K562 (cell line): Measurements from ENCODE around the gene TIMP3. TPM values are rescaled to one million over a fixed set of nuclear protein-coding genes. Genes with fewer than 3 reads are reported as not detected.

Source experiments
- ATAC-seq: fragments of 200-7000 bp; cut with Tn5 transposase; 3 replicates; pipeline ENCODE4 v1.9.1; 2020; ENCODE audit warnings: moderate library complexity
- BruUV-seq: library from RNA; stranded (reverse); fragments of 400-500 nt; replicated peaks from 2 replicates; lab custom pipeline; 2021; lab: Mats Ljungman, UMichigan
- CTCF ChIA-PET: fragments of 300-600 bp; formaldehyde crosslinking; extraction: SDS; loops from one replicate; lab custom pipeline; 2021; ENCODE audit warnings: low intra/inter-chr PET ratio; lab: Yijun Ruan, JAX
- POLR2A ChIA-PET: fragments of 300-600, 350-650 bp; sonication (Branson Sonifier 250); formaldehyde crosslinking; extraction: SDS; loops from one replicate; lab custom pipeline; 2021; ENCODE audit warnings: antibody characterized with exemption, inconsistent platforms; lab: Yijun Ruan, JAX
- DNase-seq, 4 experiments: peaks; one replicate each; pipeline versions ENCODE4 v3.0.0 to v3.0.0-alpha.2; 2011 to 2018; ENCODE audit warnings: low spot score in 3 of 4, mixed read lengths in 3 of 4; ENCODE audit errors: extremely low read depth in 1 of 4
- FAIRE-seq: peaks from 2 replicates; lab custom pipeline; 2011; peaks lifted over from hg19 to GRCh38; lab: Jason Lieb, UNC
- H2AFZ ChIP-seq: 2 replicates; pipeline ENCODE4 v1.6.0; 2011; ENCODE audit warnings: low read depth, low read length, control low read depth, inconsistent platforms
- H3K27ac ChIP-seq: fragments of 200-600 bp; 3 replicates; pipeline ENCODE4 v1.8.0; 2011; ENCODE audit warnings: low read depth, mild to moderate bottlenecking, control low read depth, inconsistent platforms, low read length, moderate library complexity, mixed read lengths; ENCODE audit errors: extremely low read depth
- H3K27me3 ChIP-seq, 2 experiments: fragments of 300-600 bp in 1 of 2; 2 replicates in 1 of 2; 3 replicates in 1 of 2; pipeline versions ENCODE4 v1.6.0 to v1.8.0; 2011; ENCODE audit warnings: inconsistent platforms in 2 of 2, low read length in 2 of 2, mild to moderate bottlenecking in 1 of 2, mixed read lengths in 1 of 2, moderate library complexity in 1 of 2; ENCODE audit not compliant: control insufficient read depth in 2 of 2, insufficient read depth in 2 of 2
- H3K36me3 ChIP-seq: fragments of 300-600 bp; 3 replicates; pipeline ENCODE4 v1.8.0; 2011; ENCODE audit warnings: mild to moderate bottlenecking, low read length, inconsistent platforms; ENCODE audit not compliant: control insufficient read depth, insufficient read depth
- H3K4me1 ChIP-seq, 2 experiments: fragments of 200-600 bp in 1 of 2; replicated peaks in 1 of 2; 2 replicates in 1 of 2; 3 replicates in 1 of 2; pipeline versions ENCODE4 v1.5.1 to v1.8.0; 2011; ENCODE audit warnings: inconsistent platforms in 2 of 2, low read length in 2 of 2, mild to moderate bottlenecking in 1 of 2, mixed read lengths in 1 of 2, moderate library complexity in 1 of 2; ENCODE audit not compliant: control insufficient read depth in 2 of 2, insufficient read depth in 2 of 2
- H3K4me2 ChIP-seq: 2 replicates; pipeline ENCODE4 v1.6.1; 2011; ENCODE audit warnings: low read length, control low read depth, inconsistent platforms, mixed read lengths; ENCODE audit not compliant: insufficient read depth
- H3K4me3 ChIP-seq: fragments of 200-600 bp; sonication (generic), shearing (Covaris generic); 2 replicates; pipeline ENCODE4 v1.5.1; 2016; ENCODE audit warnings: control low read depth, inconsistent platforms
- H3K79me2 ChIP-seq: fragments of 200-600 bp; 3 replicates; pipeline ENCODE4 v1.8.0; 2011; ENCODE audit warnings: low read length, inconsistent platforms; ENCODE audit not compliant: control insufficient read depth, insufficient read depth
- H3K9ac ChIP-seq, 2 experiments: 2 replicates each; pipeline versions ENCODE4 v1.6.0 to v1.6.1; 2011; ENCODE audit warnings: low read depth in 2 of 2, low read length in 2 of 2, control low read depth in 1 of 2, inconsistent platforms in 1 of 2, mild to moderate bottlenecking in 1 of 2, mixed read lengths in 1 of 2; ENCODE audit not compliant: insufficient read depth in 1 of 2
- H3K9me1 ChIP-seq: one replicate; pipeline ENCODE4 v1.6.0; 2011; ENCODE audit warnings: inconsistent platforms, mild to moderate bottlenecking, low read length, moderate library complexity; ENCODE audit not compliant: control insufficient read depth, insufficient read depth
- H3K9me3 ChIP-seq: replicated peaks from 2 replicates; pipeline ENCODE4 v1.5.1; 2011; ENCODE audit warnings: low read depth, low read length, inconsistent platforms; ENCODE audit not compliant: control insufficient read depth, insufficient read depth
- H4K20me1 ChIP-seq: replicated peaks from 2 replicates; pipeline ENCODE4 v1.6.1; 2011; ENCODE audit warnings: low read length, inconsistent platforms, mixed read lengths; ENCODE audit not compliant: control insufficient read depth, insufficient read depth
- CBX3 ChIP-seq, 2 experiments: IDR thresholded peaks; 1 replicate in 1 of 2; 2 replicates in 1 of 2; pipeline ENCODE4 v1.6.1; 2012; ENCODE audit warnings: inconsistent platforms in 2 of 2, low read length in 2 of 2, borderline replicate concordance in 1 of 2, control low read depth in 1 of 2
- DNMT1 ChIP-seq: fragments of 450-650 bp; IDR thresholded peaks from 2 replicates; pipeline ENCODE4 v1.6.1; 2016; ENCODE audit warnings: antibody characterized with exemption, mild to moderate bottlenecking
- MCM3 ChIP-seq: fragments of 450-650 bp; IDR thresholded peaks from 2 replicates; pipeline ENCODE4 v1.6.1; 2016
- MEIS2 ChIP-seq: fragments of 450-650 bp; IDR thresholded peaks from 2 replicates; pipeline ENCODE4 v1.6.1; 2014; ENCODE audit warnings: mild to moderate bottlenecking; ENCODE audit not compliant: partially characterized antibody
- SMAD3 ChIP-seq: fragments of 450-650 bp; formaldehyde crosslinking; conservative IDR thresholded peaks from 2 replicates; pipeline ENCODE4 v1.4.0; 2020; ENCODE audit warnings: mild to moderate bottlenecking
- SMARCC2 ChIP-seq: fragments of 450-650 bp; IDR thresholded peaks from 2 replicates; pipeline ENCODE4 v1.6.1; 2017; ENCODE audit warnings: antibody characterized with exemption, moderate library complexity, mild to moderate bottlenecking, low read depth
- SRSF9 ChIP-seq: fragments of 200-400 bp; formaldehyde crosslinking; IDR thresholded peaks from 2 replicates; pipeline ENCODE4 v1.6.1; 2017; ENCODE audit warnings: low read depth, low read length, borderline replicate concordance
- ZNF583 ChIP-seq: fragments of 250-450 bp; sonication (Bioruptor Pico); IDR thresholded peaks from 2 replicates; pipeline ENCODE4 v1.4.0; 2020
- WGBS: fragments of 100-300 bp; shearing (Covaris generic); methylation state at CpG from one replicate; pipeline ENCODE4 v1.1.6; 2016; ENCODE audit warnings: low coverage, mixed read lengths; ENCODE audit not compliant: insufficient coverage; ENCODE audit errors: missing lambda C conversion rate; 5-methylcytosine and 5-hydroxymethylcytosine counted together
- in situ Hi-C: fragments of 300-500 bp; cut with MboI; formaldehyde crosslinking; loops from 4 replicates; pipeline ENCODE4 v1.15.0; 2018; ENCODE audit warnings: inconsistent platforms, mixed read lengths
- intact Hi-C: fragments of 100-400 bp; cut with micrococcal nuclease; formaldehyde crosslinking; loops from 2 replicates; pipeline ENCODE4 v1.14.2; 2022
- polyA plus RNA-seq, 8 experiments: library from polyadenylated mRNA; depleted of rRNA in 4 of 8; stranded (reverse) in 5 of 8; unstranded in 3 of 8; fragments of >200 nt; fragmentation: Nextera tagmentation in 2 of 8; fragmentation: Illumina TruSeq in 1 of 8; extraction: Ambion mirVana in 2 of 8; extraction: Trizol in 1 of 8; gene quantifications; 2 replicates each; pipeline versions ENCODE4 v1.2.1 to v1.2.3, GENCODE V29; 2011 to 2014; ENCODE audit warnings: inconsistent platforms in 1 of 8, missing spikeins in 1 of 8
- total RNA-seq, 7 experiments: library from RNA; depleted of rRNA in 6 of 7; stranded (reverse); fragments of >200 nt in 6 of 7; fragmentation: Illumina TruSeq in 2 of 7; extraction: Trizol in 2 of 7; gene quantifications; 2 replicates each; pipeline versions ENCODE4 v1.2.1 to v1.2.3, GENCODE V29; 2011 to 2021; ENCODE audit warnings: low replicate concordance in 1 of 7
- TF ChIP-seq, protein P1 (sequence below), 3 experiments: IDR thresholded peaks in 2 of 3; conservative IDR thresholded peaks in 1 of 3; 2 replicates each; pipeline ENCODE4 v1.5.1; 2011 to 2012; ENCODE audit warnings: low read length in 3 of 3, mild to moderate bottlenecking in 3 of 3, control low read depth in 2 of 3, improper control_type of control experiment in 1 of 3, inconsistent platforms in 1 of 3, low read depth in 1 of 3, mixed read lengths in 1 of 3, moderate library complexity in 1 of 3; ENCODE audit not compliant: insufficient read depth in 2 of 3
- TF ChIP-seq, protein P2 (sequence below): sonication (generic); formaldehyde crosslinking; IDR thresholded peaks from 2 replicates; pipeline ENCODE4 v1.8.0; 2022; ENCODE audit warnings: missing genetic modification reagents, mild to moderate bottlenecking, borderline replicate concordance
- TF ChIP-seq, protein P3 (sequence below): fragments of 450-650 bp; IDR thresholded peaks from 2 replicates; pipeline ENCODE4 v1.6.1; 2017; ENCODE audit warnings: antibody characterized with exemption

TIMP3 gene
- total and polyA plus RNA-seq, 9 of the 15 experiments (the other 6 are each of a cell fraction or from before 2014, with no cell fraction given): 0.07 to 0.73 (median 0.18) TPM

DNA sequence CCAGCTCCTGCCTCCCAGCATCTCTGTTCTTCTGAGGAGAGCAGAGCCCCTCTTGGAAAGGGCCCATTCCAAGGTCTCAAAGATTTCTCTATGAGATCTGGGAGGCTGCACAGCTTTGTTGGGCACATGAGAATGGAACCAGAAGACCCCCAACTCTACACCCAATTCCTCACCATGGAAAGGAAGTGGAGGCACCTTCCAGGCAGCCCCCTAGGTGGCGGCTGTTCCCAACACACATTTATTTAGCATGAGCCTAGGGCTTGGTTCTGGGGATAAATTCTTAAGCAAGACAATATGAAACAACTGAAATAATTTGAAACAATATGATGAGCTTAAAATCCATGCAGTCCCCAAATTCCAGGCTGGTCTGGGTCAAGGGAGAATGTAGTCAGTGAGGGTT lies 100.4 kb downstream of the TIMP3 start:
- H3K36me3 ChIP-seq: no peaks in the 10 kb centered on the region
- no peak overlapping the region for H3K4me2 ChIP-seq
- ChIA-PET CTCF (interaction anchor here (0.6 kb wide), 1 partner anchor 20 kb away, joined by 3 read pairs; no protein-coding TSS in a partner anchor), POLR2A (no interaction called here)
- no peaks in the 10 kb centered on the region for H3K9me1 ChIP-seq
- H3K9ac ChIP-seq: no peak overlapping the region
- H3K79me2 ChIP-seq: no peaks in the 10 kb centered on the region
- H3K9me3 ChIP-seq: no peaks in the 10 kb centered on the region
- peak; percentile 29; the same call in 1 of the 3 replicates for ATAC-seq
- no peaks in the 10 kb centered on the region for H3K27me3 ChIP-seq
- H3K4me3 ChIP-seq: no peak overlapping the region
- in situ Hi-C loops (loop anchor here (10.0 kb wide), 1 partner anchor 553 kb away; no protein-coding TSS in a partner anchor), intact Hi-C loops (no loop called here)
- WGBS: 0% methylated on average over 1 of the region's 1 CpG
- TF ChIP-seq SRSF9: no peak
- TF ChIP-seq, protein P1, sequence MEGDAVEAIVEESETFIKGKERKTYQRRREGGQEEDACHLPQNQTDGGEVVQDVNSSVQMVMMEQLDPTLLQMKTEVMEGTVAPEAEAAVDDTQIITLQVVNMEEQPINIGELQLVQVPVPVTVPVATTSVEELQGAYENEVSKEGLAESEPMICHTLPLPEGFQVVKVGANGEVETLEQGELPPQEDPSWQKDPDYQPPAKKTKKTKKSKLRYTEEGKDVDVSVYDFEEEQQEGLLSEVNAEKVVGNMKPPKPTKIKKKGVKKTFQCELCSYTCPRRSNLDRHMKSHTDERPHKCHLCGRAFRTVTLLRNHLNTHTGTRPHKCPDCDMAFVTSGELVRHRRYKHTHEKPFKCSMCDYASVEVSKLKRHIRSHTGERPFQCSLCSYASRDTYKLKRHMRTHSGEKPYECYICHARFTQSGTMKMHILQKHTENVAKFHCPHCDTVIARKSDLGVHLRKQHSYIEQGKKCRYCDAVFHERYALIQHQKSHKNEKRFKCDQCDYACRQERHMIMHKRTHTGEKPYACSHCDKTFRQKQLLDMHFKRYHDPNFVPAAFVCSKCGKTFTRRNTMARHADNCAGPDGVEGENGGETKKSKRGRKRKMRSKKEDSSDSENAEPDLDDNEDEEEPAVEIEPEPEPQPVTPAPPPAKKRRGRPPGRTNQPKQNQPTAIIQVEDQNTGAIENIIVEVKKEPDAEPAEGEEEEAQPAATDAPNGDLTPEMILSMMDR (IDR thresholded peaks at IDR 0.05 in 2 of 3, conservative IDR thresholded peaks at IDR 0.05 in 1 of 3; ENCODE audit: insufficient read depth in 2 of 3, low read depth in 1 of 3, low read length in 3 of 3): peak in 1 of 3 experiments; percentile 8; a peak in 1 of 6 replicates
- H3K4me1 ChIP-seq: peaks cover 3 to 4% of the 10 kb centered on the region in 2 experiments; a peak in 3 of 5 replicates
- no peak for DNase-seq
- H4K20me1 ChIP-seq: no peaks in the 10 kb centered on the region
- H2AFZ ChIP-seq: peak overlapping the region; percentile 44; the same call in 1 of the 2 replicates
- no TSS peak for BruUV-seq
- peak; percentile 26 for FAIRE-seq
- no peak overlapping the region for H3K27ac ChIP-seq

DNA sequence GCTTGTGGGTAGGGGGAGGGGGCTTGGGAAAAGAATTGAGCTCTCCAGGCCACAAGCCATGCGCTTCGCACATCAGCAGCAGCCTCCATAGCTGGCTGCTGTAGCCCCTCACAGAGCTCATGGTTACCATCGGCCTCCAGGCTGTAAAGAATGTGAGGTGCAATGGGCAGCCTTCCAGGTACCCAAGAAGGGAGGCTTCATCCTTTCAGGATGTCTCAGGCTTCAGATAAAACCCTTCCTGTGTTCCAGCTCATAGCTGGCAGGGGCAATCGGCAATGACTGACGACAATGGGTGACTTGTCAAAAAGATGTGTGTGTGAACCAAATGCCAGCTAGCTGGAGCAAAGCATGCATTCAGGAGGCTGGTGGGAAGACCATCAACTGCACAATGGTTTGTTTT lies 102.0 kb downstream of the TIMP3 start:
- Histone ChIP-seq H3K4me3 (no peak overlapping the region), H3K9ac (no peak overlapping the region), H3K27ac (no peak overlapping the region), H3K27me3 (no peaks in the 10 kb centered on the region), H3K79me2 (no peaks in the 10 kb centered on the region), H3K9me1 (no peaks in the 10 kb centered on the region), H2AFZ (peak overlapping the region; percentile 74), H3K36me3 (no peaks in the 10 kb centered on the region), H4K20me1 (no peaks in the 10 kb centered on the region), H3K4me1 (no peaks in the 10 kb centered on the region; a peak in 2 of 5 replicates), H3K4me2 (no peak overlapping the region), H3K9me3 (no peaks in the 10 kb centered on the region)
- no TSS peak for BruUV-seq
- in situ Hi-C loops (loop anchor here (10.0 kb wide), 1 partner anchor 551 kb away; no protein-coding TSS in a partner anchor), intact Hi-C loops (no loop called here)
- WGBS: 85% methylated on average over 2 of the region's 5 CpGs
- no peak for DNase-seq
- no peak for FAIRE-seq
- ChIA-PET POLR2A (interaction anchor here (0.7 to 0.9 kb wide), 2 partner anchors 9 to 20 kb away, joined by 3 read pairs; no protein-coding TSS in a partner anchor), CTCF (no interaction called here)
- ATAC-seq: no peak
- TF ChIP-seq ZNF583 (CRISPR knock-in tag): no peak
- no peak for TF ChIP-seq CBX3 (IDR thresholded peaks at IDR 0.05; ENCODE audit: borderline replicate concordance in 1 of 2, low read length in 2 of 2)
- TF ChIP-seq, protein P2, sequence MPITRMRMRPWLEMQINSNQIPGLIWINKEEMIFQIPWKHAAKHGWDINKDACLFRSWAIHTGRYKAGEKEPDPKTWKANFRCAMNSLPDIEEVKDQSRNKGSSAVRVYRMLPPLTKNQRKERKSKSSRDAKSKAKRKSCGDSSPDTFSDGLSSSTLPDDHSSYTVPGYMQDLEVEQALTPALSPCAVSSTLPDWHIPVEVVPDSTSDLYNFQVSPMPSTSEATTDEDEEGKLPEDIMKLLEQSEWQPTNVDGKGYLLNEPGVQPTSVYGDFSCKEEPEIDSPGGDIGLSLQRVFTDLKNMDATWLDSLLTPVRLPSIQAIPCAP (CRISPR knock-in tag): no peak
- TF ChIP-seq, protein P3, sequence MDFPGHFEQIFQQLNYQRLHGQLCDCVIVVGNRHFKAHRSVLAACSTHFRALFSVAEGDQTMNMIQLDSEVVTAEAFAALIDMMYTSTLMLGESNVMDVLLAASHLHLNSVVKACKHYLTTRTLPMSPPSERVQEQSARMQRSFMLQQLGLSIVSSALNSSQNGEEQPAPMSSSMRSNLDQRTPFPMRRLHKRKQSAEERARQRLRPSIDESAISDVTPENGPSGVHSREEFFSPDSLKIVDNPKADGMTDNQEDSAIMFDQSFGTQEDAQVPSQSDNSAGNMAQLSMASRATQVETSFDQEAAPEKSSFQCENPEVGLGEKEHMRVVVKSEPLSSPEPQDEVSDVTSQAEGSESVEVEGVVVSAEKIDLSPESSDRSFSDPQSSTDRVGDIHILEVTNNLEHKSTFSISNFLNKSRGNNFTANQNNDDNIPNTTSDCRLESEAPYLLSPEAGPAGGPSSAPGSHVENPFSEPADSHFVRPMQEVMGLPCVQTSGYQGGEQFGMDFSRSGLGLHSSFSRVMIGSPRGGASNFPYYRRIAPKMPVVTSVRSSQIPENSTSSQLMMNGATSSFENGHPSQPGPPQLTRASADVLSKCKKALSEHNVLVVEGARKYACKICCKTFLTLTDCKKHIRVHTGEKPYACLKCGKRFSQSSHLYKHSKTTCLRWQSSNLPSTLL: no peak
- TF ChIP-seq SMARCC2: no peak
- TF ChIP-seq SMAD3 (CRISPR knock-in tag): no peak
- no peak for TF ChIP-seq DNMT1
- no peak for TF ChIP-seq MEIS2
- no peak for TF ChIP-seq MCM3
